Measurements from ENCODE around the gene ZNF521.

Gene ZNF521

DNA sequence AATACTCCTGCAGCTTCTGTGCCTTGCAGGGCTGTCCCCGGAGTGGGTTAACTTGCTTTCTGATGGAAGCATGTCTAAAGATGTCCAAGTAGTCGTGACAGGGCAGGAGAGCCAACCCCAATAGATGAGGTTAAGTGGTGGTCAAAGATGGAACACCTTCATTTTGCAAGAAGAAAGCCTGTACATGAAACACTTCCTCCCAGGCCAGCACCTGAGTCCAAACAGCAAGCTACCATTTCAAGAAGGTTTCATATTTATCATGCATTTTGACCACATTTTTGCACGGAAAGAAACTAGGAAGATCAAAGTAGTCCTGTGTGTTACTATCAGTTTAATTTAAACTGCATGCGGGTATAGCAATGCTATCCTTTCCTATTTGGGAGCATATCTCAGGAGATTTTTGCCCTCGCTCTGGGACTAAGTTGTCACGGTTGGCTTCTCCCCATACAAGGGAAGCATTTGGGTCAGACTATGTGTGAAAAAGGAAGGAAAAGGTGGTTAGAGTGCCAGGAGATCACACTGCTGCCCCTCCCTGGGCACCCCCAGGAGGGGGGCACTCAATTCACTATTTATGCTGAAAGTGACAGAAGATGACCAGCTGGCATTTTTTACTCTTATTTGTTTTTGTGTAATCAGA is 187.6 kb downstream of the ZNF521 start:
- DNase-seq, result no peak

DNA sequence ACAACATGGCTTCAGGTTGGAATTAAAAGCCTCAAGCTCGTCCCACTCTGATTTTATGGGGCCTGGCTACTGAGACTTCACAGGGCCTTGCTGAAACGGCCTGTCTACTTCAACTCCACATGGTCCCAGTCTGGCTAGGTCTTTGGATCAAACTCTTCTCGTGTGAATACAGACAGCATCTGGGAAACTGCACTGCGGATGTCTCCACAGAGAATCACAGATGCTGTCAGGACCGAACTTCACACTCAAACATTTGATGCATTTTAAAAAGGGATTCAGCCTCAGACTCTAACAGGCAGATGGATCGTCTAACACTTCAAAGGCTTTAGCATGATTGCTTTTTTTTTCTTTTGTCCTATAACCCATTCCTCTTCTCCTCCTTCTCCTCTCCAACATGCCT is 198.5 kb downstream of the ZNF521 start:
- DNase-seq, result no peak

DNA sequence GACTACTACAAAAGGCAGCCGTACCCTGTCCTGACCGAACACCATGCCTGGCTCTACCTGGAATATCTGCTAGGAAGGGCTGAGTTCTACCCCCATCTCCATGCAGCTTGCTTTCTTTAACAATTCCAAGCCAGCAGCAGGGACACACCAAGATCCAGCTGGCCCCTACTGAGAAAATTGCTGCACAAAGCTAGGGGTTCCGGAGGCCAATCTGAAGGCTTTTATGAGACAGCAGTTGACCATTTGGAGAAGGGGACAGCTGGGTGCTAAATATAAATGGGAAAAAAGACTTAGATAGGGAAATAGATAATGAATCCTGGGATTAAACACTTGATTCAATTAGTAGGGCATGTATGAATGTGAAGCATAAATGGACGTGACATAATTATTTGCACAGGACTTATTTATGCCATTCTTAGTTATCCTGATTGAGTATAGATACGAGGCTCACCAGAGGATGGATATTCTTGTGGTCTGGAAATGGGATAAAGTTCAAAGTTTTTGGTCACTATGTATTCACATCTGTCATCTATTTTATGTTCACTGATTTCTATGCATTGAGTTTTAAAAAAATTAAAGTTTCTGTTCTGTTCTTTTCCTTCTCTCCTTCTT is 204.0 kb downstream of the ZNF521 start:
- DNase-seq, result no peak

DNA sequence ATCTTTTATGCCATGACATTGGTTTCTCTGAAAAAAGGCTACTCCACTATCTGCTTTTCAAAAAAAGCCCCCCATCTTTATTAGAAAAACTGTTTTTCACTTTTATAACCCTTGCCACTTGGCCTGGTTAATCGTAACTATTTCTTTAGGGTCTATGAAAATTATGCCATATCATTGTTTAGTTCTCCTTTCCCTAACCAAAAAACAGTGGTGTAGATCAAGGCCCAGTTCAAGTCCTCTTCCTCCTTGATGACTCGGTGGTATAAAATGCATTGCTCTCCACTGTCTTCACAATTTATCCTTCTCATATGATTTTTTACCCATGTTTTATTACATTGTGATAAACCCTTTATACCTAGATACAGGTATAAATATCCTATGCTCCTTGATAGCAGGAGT is 205.5 kb downstream of the ZNF521 start:
- no peak for DNase-seq

DNA sequence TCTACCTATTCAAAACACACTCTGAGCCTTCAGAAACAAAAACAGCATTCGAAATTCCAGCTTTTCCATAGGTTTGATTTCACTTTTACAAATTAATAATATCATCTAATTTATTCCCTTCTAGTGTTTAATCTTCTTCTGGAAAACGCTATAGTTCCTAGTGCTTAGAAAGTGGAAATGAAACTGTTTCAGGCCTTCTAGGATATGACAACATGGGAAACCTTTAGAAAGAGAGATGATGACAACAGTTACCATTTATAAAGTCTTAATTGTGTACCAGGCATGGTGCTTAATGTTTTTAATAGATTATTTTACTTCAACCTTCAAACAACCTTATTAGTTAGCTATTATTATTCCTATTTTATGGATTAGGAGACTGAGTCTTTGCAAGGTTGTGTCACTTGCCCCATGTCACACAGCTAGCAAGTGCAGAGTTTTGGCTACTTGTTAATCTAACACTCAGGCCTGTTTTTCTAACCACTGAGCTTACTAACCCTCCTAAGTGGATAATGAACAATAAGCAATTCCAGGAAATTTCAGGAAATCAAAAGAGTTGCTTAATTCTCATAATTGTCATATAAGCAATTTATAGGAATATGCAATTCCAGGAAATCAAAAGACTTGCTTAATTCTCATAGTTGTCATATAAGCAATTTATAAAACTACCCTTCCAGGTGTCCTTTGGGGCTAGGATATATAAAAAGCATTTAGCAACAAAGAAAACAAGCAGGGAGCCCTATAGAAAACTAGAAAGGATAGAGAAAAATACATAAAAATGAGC is 206.0 kb downstream of the ZNF521 start:
- no peak for DNase-seq

DNA sequence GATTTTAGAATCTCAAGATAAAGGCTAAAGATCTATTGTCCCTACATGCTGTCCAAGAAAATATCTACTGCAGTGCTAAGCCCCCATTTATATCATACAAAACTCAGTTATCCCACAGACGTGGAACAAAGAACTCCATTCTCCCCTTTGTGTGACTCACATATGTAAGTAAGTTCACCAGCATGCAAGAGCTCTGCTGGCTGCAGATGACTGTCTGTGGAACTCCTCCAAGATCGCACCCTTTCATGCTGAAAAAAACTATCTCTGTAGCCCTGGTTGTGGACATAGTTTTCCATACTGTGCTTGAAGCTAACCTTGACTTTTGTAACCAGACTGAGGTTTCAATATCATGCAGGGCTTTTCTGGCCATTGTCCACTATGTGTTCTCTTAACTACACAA is 207.1 kb downstream of the ZNF521 start:
- no peak for DNase-seq

DNA sequence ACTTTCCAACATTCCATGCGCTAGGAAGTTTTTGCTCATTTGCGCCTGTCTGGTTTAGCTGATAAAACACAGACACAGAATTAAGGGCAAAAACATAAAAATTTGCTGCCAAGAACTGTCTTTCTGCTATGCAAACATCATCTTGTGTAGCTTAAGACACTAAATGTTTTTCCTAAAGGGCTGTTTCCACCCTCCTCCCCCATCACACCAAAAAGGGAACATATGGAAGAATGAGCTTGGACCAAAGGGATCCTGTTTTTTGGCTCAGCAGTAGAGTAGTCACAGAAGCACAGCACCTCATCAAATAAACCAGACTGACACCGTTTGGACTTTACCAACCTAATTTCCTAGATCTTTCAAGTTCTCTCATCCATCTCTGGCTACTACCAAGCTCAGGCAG is 210.1 kb downstream of the ZNF521 start:
- no peak for DNase-seq

DNA sequence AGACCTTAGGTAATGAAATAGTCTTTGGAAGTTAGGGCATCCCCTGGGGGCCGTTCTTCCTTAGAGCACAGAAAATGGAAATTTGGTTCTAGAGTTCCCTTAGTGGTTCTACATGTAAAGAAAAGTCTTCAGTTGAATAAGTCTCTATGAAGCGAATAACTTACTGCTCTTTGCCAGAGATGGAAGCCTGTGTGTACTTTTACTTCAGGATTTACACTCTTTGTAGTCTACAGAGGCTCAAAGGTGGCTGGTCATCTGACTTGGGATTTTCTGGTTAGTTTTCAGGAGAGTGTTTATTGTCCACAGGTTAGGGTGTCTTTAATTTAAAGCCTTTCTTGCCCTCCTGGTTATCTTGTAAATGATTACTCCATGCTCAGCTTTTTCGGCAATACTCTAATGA is 210.6 kb downstream of the ZNF521 start:
- DNase-seq, result no peak

DNA sequence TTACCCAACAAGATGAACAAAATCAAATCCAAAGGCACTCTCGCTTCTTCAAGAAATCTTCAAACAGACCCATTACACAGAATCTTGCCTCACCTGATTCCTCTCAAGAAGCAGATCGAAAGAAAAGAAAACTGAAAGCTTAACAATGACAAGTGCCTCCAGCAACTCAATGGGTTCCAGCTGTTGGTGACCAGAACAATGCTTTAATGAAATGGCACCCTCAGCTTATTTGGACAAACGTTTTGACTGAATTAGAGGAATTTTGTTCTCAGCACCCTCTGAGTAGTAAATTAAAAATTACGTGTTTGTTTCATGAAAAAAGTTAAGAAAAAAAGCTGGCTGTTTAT is 211.0 kb downstream of the ZNF521 start:
- no peak for DNase-seq

DNA sequence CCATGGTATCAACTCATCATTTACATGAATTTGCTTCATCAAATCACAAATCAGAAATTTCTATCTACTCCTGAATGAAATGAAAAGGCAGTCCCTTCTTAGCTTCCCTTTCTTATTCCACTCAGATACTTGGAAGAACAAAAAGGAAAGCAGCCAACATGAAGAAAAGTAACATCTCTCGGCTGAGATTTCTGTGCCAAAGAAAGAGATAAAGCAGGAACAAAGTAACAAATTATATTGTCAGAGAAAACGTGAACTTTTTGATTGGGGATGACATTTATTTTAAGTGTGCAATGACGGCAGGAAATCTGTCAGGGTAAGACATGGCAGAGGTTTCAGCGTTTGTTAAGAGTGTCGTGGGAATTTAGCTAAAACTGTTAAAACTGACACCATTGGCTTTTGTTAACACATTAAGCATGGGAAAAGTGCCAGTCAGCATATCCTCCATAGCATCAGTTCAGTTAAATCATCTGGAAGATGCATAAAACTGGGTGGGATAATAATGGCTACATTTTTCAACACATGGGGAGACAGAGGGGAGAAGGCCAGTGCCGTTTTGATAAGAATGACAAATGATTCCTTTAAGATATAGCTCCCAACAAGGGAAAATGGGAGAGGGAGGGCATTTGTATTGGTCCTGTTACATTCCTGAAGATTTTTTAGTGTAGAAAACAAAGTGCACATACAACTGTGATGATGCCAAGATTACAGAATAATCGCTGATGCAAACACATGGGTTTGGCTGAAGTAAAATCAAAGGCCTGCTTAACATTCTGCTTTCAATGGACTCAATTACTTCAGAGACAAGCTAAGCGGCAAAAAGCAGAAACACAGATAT is 211.6 kb downstream of the ZNF521 start:
- no peak for DNase-seq

DNA sequence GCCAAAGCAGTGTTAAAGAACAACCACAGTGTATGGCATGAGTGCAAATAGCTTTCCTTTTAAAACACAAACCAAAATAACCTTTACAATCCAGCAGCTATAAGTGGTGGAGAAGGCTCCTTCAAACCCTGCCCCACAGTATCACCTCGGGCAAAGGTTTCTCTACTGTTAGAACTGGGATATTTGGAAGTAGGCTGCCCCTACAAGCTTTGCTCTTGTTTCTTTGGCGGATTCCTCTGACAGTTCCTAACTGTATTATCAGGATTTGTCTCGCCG is 214.8 kb downstream of the ZNF521 start:
- no peak for DNase-seq

DNA sequence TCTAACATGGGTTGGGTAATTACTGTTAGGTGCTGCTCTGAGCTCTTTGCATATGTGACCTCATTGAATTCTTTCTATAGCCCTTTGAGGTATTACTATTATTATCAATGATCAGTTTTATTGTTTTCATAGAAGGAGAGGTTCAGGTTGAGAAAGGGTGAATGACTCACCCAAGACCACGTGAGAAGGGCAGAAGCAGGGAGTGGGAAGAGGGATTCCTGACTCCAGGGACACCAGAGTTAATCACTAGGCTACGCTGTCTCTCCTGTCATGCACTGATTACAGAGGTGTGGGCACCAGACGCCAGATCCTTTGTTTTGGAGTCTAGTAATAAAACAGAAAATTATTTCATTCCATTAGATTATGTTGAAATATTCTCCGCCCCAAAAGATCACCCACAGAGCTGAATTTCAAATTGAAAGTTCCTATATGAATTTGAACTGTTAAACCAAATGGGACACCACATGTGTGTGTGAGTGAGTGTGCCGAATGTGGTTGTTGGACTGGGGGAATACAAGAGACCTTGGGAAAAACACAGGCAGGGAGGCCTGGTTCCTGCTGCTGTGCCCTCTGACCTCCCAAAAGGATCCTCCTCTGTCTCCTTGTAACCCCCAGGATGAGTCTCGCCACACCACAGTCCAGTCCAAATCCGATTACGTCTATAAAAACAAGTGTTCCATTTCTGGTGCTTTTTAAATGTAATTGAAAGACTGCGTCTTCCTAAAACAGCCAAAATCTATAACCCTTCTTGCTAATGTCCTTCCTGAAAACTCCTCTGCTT is 215.4 kb downstream of the ZNF521 start:
- DNase-seq, result no peak

DNA sequence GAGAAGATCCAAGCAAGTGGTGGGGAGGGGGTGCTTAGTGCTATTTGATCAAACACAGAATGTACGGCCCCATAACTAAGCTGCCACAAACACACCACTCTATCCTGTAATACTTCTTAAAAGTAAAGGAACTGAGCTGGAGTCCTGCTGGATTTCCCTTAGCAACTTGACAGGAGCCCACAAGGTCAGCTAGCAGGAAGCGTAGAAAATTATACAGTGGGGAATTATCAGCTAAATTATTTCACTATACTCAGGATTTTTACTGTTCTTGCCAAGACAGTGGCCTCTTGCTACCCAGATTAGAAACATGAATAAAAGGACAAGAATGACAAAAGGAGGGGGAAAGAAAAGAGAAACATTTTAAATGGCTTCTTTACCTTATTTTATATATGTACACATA is 217.1 kb downstream of the ZNF521 start:
- DNase-seq, result no peak

DNA sequence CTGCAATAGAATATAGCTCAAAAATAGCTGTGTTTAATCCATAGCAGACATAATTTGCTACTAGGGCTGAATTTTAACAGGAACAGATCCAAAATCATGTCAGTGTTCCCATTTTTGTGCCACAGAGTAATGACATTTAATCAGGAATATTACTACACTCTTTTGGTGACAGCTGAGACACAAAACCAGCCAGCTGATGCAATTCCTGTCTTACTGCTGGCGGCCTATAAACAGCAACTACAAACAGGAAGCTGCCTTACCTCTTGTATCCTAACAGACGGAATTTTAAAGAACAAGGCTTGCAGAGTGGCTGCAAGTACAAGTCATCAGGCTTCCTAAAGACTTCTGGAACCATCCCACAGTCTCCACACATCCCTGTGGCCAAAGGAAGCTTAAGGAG is 218.1 kb downstream of the ZNF521 start:
- DNase-seq, result no peak

DNA sequence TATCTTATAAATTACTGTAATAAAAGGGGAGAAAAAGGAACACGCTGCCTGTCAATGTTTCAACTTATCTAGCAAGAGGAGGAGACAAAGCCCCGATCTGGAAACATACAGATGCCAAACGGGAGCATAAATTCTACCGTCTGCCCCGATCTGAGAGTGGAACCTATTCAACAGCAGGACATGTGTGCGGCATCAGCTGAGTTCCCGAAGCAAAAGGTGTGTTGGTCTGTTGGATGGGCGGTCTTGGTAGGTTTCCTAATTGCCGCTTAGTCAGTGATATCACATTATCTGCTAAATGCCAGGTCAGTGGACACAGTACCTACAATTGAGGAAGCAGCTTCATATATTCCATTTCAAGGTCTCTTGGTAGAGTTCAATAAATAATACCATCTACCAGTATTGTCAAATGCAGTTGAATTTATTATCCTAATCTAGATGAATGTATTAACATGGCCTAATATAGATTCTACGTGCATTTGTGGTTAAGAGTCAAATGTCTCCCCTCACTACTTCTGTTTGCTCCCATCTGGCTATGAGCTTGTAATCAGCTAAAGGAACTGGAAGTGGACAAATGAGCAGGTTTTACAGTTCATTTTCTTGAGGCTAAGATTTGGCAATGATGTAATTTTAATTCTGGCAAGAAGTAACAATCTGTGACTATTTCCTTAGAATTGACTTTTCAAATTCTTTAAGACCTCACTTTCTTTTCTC is 219.0 kb downstream of the ZNF521 start:
- DNase-seq, result no peak

DNA sequence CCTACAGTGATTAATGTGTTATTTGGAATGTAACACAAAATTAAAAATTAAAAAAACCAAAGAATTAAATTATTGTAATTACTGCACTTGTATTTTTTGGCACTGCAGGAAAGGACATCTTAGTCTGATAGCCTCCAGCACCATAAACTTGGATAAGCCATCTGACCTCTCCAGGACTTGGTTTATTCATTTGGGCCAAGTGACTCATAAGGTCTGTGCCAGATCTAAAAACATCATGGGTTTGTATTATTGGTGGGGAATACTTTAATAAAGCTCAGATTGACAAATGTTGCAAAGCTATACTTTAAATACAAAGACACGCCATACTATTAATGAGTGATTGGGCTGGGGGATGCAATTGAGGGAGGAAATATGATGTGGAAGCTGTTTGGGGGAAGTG is 225.2 kb downstream of the ZNF521 start:
- no peak for DNase-seq

DNA sequence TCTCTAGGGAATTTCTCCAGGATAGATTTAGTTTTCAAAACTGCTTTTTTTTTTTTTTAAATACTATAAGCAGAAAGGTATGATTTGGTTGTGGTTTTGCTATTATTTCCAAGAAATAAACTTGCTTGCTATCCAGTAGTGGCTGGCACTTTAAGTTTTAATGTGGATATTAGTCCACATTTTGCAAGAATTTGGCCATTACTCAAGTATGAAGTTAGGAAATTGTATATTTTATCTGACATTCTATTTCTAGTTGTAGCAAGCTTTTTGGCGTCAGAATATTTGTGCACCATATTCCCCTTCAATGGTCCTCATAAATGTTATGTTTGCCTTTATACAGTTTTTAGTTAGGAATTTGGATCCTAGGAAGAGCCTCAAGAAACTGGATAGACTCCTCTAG is 226.3 kb downstream of the ZNF521 start:
- DNase-seq, result no peak

DNA sequence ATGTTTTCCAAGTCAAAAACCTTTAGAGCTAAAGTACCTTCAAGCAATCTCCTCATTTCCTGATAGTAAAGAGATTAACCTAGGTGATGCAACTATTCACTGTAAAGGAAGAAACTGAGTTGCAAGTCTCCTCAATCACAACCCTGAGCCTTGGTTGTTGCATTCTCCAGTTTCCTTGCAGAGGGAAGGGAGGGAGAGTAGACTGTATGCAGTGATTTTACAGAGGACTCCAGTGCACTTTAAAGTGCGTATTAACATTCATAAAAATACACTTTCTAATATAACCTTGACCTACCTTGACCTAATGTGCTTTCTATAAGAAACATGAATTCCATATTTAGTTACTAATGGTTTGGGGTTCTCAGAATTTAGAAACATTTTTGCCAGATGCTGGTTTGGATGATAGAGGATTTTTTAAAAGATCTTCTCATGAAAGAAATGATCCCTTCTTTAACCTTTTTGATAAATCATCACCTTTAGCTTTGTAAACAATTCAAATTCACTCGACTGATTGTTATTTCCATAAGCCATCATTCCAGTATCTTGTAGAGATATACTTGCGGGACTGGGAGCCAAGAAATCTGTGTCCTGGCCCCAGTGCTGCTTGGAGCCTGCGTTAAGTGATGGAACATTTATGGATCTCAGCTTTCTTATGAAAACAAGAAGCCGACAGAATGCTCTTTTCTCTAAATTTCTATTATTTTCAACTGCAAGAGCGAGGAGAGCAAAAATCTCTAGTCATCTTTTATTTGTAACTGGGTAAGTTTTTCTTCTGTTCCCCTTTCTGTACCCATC is 228.3 kb downstream of the ZNF521 start:
- DNase-seq, result no peak

DNA sequence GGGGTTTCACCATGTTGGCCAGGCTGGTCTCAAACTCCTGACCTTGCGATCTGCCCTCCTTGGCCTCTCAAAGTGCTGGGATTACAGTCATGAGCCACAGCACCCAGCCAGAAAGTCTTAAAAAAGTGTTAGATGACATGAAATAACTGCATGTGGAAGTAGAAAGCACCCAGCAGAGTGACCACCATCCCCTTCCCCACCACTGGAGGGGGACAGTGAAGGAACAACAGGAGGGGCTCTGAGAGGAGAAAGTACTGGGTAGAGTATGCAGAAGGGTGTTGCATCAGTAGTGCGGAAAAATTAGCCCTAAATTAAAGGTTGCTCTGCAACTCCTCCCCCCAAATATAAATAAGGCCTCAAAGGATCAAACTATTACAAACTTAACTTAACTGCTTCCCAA is 230.5 kb downstream of the ZNF521 start:
- DNase-seq, result no peak

DNA sequence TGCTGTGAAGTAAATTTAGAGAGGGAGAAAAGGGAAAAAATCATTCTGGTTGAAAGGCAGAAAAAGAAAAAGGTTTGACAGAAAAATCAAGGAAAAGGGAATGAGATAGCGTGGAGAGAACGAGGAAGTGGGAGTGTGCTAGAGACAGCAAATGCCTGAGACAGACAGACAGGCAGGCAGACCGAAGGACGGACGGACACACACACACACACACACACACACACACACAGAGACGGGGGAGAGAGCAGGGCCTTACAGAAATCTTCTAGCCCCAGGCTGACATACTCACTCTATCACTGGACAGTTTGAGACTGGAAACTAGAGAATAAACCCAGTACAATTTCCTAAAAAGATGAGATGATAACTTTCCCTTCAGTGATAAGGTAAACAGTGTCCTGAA is 238.4 kb downstream of the ZNF521 start:
- no peak for DNase-seq

DNA sequence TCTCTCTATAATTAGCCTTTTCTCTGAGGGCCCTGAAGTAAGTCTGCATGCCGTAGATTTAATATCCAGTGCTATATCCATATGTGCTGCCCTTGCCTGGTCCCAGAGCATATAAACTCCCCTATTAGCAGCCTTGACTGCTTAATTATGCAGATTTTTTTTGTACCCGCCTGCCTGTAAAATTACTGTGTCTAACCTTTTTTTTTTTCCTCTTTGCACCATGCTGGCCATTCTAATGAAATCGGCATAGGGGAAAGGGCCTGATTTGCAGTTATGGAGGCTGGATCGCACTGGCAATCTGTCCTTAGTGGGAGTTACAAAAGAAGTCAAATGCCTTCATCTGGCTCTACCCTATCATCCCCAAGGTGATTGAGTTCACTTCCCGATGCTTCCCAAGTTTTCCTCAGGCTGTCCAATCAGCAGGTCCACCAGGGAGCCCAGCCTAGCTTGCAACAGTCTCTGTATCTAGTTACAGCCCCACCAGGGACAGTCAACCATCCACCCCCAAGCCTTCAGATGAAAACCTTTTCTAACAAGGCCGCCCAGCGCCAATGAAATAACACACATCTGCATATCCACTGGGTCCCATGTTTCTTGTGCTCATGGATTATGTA is 239.0 kb downstream of the ZNF521 start:
- no peak for DNase-seq
